ENCODE measurements around the gene CERS1. TPM values are rescaled to one million over a fixed set of nuclear protein-coding genes. Genes with fewer than 3 reads are reported as not detected.

Gene CERS1
- total RNA-seq, 2 experiments from 2014 or later: not detected

DNA sequence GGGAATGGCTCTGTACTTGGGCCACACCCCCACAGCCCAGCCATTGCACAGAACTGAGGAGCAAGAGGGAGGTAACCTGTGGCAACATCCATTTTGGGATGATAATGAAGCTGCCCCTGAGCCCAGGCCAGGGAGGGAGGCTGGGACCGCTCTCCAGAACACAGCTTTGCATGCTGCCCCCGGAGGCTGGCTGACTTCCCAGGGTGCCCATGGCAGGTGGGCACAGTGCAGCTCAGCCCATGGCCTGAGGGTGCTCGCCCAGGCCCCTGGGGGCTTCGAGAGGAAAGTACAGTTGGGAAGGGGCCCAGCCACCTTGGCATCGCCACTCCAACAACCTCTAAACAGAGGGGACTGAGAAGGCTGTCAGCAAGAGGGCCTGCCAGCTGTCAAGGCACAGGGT, 17.5 kb upstream of the CERS1 start:
- no peaks in the 10 kb centered on the region for H3K27me3 ChIP-seq (ENCODE audit: control insufficient read depth in 1 of 2, insufficient read depth in 2 of 2, low read length in 2 of 2)
- ATAC-seq (ENCODE audit: poor library complexity): no peak
- no peak overlapping the region for H3K27ac ChIP-seq (ENCODE audit: low read depth in 1 of 2, low read length in 2 of 2)
- no peaks in the 10 kb centered on the region for H3K9me3 ChIP-seq (ENCODE audit: control insufficient read depth in 1 of 2, insufficient read depth in 1 of 2, low read length in 2 of 2)
- CTCF ChIA-PET: no interaction called here
- no peak overlapping the region for H3K4me3 ChIP-seq (ENCODE audit: low read length)
- H3K36me3 ChIP-seq (ENCODE audit: insufficient read depth, low read length): peaks cover 51% of the 10 kb centered on the region
- peaks cover 43% of the 10 kb centered on the region for H3K4me1 ChIP-seq (ENCODE audit: insufficient read depth, low read length)
- peaks cover 31% of the 10 kb centered on the region for H3K4me1 Mint-ChIP-seq (ENCODE audit: low read depth)
- DNase-seq: no peak
- no peaks in the 10 kb centered on the region for H3K9me3 Mint-ChIP-seq
- POLR2A ChIA-PET: no interaction called here
- H3K27ac Mint-ChIP-seq: no peak overlapping the region
- intact Hi-C loops (cut with DNase I, micrococcal nuclease): no loop called here
- H3K27me3 Mint-ChIP-seq: no peaks in the 10 kb centered on the region
- no peak overlapping the region for H3K4me3 Mint-ChIP-seq
- peaks cover 42% of the 10 kb centered on the region for H3K36me3 Mint-ChIP-seq (ENCODE audit: low read depth)
- TF ChIP-seq, protein P1, sequence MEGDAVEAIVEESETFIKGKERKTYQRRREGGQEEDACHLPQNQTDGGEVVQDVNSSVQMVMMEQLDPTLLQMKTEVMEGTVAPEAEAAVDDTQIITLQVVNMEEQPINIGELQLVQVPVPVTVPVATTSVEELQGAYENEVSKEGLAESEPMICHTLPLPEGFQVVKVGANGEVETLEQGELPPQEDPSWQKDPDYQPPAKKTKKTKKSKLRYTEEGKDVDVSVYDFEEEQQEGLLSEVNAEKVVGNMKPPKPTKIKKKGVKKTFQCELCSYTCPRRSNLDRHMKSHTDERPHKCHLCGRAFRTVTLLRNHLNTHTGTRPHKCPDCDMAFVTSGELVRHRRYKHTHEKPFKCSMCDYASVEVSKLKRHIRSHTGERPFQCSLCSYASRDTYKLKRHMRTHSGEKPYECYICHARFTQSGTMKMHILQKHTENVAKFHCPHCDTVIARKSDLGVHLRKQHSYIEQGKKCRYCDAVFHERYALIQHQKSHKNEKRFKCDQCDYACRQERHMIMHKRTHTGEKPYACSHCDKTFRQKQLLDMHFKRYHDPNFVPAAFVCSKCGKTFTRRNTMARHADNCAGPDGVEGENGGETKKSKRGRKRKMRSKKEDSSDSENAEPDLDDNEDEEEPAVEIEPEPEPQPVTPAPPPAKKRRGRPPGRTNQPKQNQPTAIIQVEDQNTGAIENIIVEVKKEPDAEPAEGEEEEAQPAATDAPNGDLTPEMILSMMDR (IDR thresholded peaks at IDR 0.05): no peak

DNA sequence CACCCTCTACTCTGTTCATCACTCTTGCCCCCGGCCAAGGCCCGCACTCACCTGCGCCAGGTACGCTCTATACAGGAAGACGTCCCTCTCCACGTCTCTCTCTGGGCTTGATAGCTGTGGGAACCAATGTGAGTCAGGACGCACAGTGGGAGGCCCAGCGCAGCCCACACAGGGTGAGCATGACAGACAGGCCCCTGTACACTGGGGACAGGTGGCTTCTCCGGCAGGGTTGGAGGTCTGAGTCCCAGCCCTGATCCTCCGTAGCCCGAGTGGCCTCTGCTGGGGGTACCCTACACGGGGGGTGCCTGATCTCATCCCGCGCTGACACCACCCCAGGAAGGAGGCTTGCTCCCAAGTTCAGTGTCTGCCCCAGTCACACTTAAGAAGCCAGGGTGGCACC, 17.0 kb upstream of the CERS1 start:
- no peak for DNase-seq
- Histone ChIP-seq H3K27me3 (ENCODE audit: control insufficient read depth in 1 of 2, insufficient read depth in 2 of 2, low read length in 2 of 2) (no peaks in the 10 kb centered on the region), H3K4me1 (ENCODE audit: insufficient read depth, low read length) (peaks cover 38% of the 10 kb centered on the region), H3K27ac (ENCODE audit: low read depth in 1 of 2, low read length in 2 of 2) (no peak overlapping the region), H3K4me3 (ENCODE audit: low read length) (no peak overlapping the region), H3K36me3 (ENCODE audit: insufficient read depth, low read length) (peaks cover 54% of the 10 kb centered on the region), H3K9me3 (ENCODE audit: control insufficient read depth in 1 of 2, insufficient read depth in 1 of 2, low read length in 2 of 2) (no peaks in the 10 kb centered on the region)
- peaks cover 42% of the 10 kb centered on the region for H3K36me3 Mint-ChIP-seq (ENCODE audit: low read depth)
- POLR2A ChIA-PET: no interaction called here
- CTCF ChIA-PET: no interaction called here
- H3K4me3 Mint-ChIP-seq: no peak overlapping the region
- no peaks in the 10 kb centered on the region for H3K27me3 Mint-ChIP-seq
- no peak overlapping the region for H3K27ac Mint-ChIP-seq
- TF ChIP-seq, protein P1 (IDR thresholded peaks at IDR 0.05): no peak
- ATAC-seq (ENCODE audit: poor library complexity): no peak
- peaks cover 27% of the 10 kb centered on the region for H3K4me1 Mint-ChIP-seq (ENCODE audit: low read depth)
- no peaks in the 10 kb centered on the region for H3K9me3 Mint-ChIP-seq
- intact Hi-C loops (cut with DNase I, micrococcal nuclease): no loop called here

DNA sequence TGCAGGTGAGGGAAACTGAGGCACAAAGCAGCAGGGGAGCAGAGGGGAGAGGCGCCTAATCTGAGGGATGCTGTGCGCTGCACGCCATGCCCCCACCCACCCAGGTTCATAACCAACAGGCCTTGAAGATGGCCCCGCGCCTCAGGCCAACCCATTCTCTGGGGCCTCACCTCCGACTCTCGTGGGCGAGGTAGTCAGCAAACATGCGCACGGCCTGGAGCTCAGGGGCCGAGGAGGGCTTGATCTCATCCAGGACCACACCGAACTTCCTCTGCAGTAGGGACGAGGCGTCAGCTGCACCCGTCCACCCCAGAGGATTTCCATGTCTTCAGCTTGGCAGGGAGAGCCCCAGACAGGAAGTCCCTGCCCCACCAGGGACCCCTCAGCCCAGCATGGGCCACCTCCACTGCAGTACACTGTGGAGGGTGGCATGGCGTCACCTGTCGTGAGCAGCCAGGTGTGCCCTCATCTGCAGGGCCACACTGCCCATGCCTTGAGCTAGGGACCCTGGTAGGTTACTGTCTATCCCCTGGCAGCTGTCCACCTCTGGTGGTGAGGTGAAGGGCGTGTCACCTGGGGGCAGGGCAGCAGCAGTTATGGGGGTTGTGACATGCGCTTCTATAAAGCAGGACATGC, 15.0 kb upstream of the CERS1 start:
- peaks cover 26% of the 10 kb centered on the region for H3K4me1 ChIP-seq (ENCODE audit: insufficient read depth, low read length)
- H3K36me3 Mint-ChIP-seq (ENCODE audit: low read depth): peaks cover 38% of the 10 kb centered on the region
- no peaks in the 10 kb centered on the region for H3K27me3 ChIP-seq (ENCODE audit: control insufficient read depth in 1 of 2, insufficient read depth in 2 of 2, low read length in 2 of 2)
- no peaks in the 10 kb centered on the region for H3K9me3 Mint-ChIP-seq
- H3K4me3 ChIP-seq (ENCODE audit: low read length): no peak overlapping the region
- TF ChIP-seq, protein P1 (IDR thresholded peaks at IDR 0.05): no peak
- DNase-seq: no peak
- CTCF ChIA-PET: no interaction called here
- no peak for ATAC-seq (ENCODE audit: poor library complexity)
- H3K4me3 Mint-ChIP-seq: no peak overlapping the region
- H3K27me3 Mint-ChIP-seq: no peaks in the 10 kb centered on the region
- H3K4me1 Mint-ChIP-seq (ENCODE audit: low read depth): peaks cover 13% of the 10 kb centered on the region
- no peak overlapping the region for H3K27ac ChIP-seq (ENCODE audit: low read depth in 1 of 2, low read length in 2 of 2)
- no peak overlapping the region for H3K27ac Mint-ChIP-seq
- intact Hi-C loops (cut with DNase I, micrococcal nuclease): no loop called here
- no peaks in the 10 kb centered on the region for H3K9me3 ChIP-seq (ENCODE audit: control insufficient read depth in 1 of 2, insufficient read depth in 1 of 2, low read length in 2 of 2)
- peaks cover 72% of the 10 kb centered on the region for H3K36me3 ChIP-seq (ENCODE audit: insufficient read depth, low read length)
- POLR2A ChIA-PET: no interaction called here

All from CD4-positive, alpha-beta T cell (primary cell).